CD4-positive, alpha-beta T cell treated with Interleukin-15 for 4 hours (primary cell): Measurements from ENCODE around the gene PRPF19.

Experiments
- DNase-seq: peaks from one replicate; pipeline ENCODE4 v3.0.0-alpha.2; 2020; ENCODE audit warnings: low spot score

The PRPF19 gene

GRCh38 chr11:60872961-60873524 is 33.3 kb downstream of the PRPF19 start:
- DNase-seq, result no peak

GRCh38 chr11:60872124-60872960 is 34.0 kb downstream of the PRPF19 start:
- no peak for DNase-seq

GRCh38 chr11:60871378-60872061 is 34.9 kb downstream of the PRPF19 start:
- peak; percentile 16 for DNase-seq

GRCh38 chr11:60870733-60871377 is 35.5 kb downstream of the PRPF19 start:
- DNase-seq, result no peak

- peak; percentile 19 for DNase-seq
Observed at GRCh38 chr11:60870276-60870675, 36.1 kb downstream of the PRPF19 start.

- no peak for DNase-seq
Observed at GRCh38 chr11:60869451-60869825, 36.9 kb downstream of the PRPF19 start.

GRCh38 chr11:60868682-60869450 is 37.5 kb downstream of the PRPF19 start:
- DNase-seq, result no peak

- DNase-seq, result no peak
Observed at GRCh38 chr11:60867871-60868681, 38.3 kb downstream of the PRPF19 start.

GRCh38 chr11:60866911-60867870 is 39.2 kb downstream of the PRPF19 start, which contains the start of gene ZP1:
Gene ZP1 (plus strand): TSS chr11:60867542. CDS start chr11:60867562, 20 bp downstream.
- no peak for DNase-seq

- no peak for DNase-seq
Observed at GRCh38 chr11:60864856-60865513, 41.4 kb downstream of the PRPF19 start.

- no peak for DNase-seq
Observed at GRCh38 chr11:60863550-60864521, 42.5 kb downstream of the PRPF19 start.

- no peak for DNase-seq
Observed at GRCh38 chr11:60862171-60862570, 44.2 kb downstream of the PRPF19 start.

GRCh38 chr11:60860943-60861342 is 45.4 kb downstream of the PRPF19 start:
- no peak for DNase-seq

- DNase-seq, result no peak
Observed at GRCh38 chr11:60859616-60860250, 46.7 kb downstream of the PRPF19 start.

- DNase-seq, result no peak
Observed at GRCh38 chr11:60858731-60859464, 47.5 kb downstream of the PRPF19 start.

- no peak for DNase-seq
Observed at GRCh38 chr11:60858236-60858635, 48.1 kb downstream of the PRPF19 start.
